Naive thymus-derived CD8-positive, alpha-beta T cell (primary cell): ENCODE measurements around the gene NAA20. TPM values are rescaled to one million over a fixed set of nuclear protein-coding genes. Genes with fewer than 3 reads are reported as not detected.

ENCODE experiments used
- ATAC-seq, 2 donors: fragments of 150-1000 bp; cut with Tn5 transposase in 1 of 2; sonication (Bioruptor Pico), chemical (Tn5 transposase) in 1 of 2; 1 replicate in 1 of 2; 2 replicates in 1 of 2; pipeline ENCODE4 v1.10.0; 2021; ENCODE audit warnings: mild to moderate bottlenecking in 2 of 2, moderate library complexity in 2 of 2
- POLR2A ChIA-PET: fragments of 350-600 bp; sonication (Branson Sonifier 250); formaldehyde crosslinking; loops from one replicate; lab custom pipeline; 2021; ENCODE audit warnings: antibody characterized with exemption; lab: Charles Lee
- DNase-seq, 10 donors: peaks; one replicate each; pipeline versions ENCODE4 v3.0.0 to v3.0.0-alpha.2; 2020 to 2022
- H3K27ac Mint-ChIP-seq, 10 donors: one replicate each; pipeline ENCODE4 v1.8.0; 2020 to 2022; ENCODE audit warnings: mild to moderate bottlenecking in 10 of 10, mixed read lengths in 10 of 10, moderate library complexity in 4 of 10, inconsistent platforms in 1 of 10
- H3K27me3 Mint-ChIP-seq, 5 donors: one replicate each; pipeline ENCODE4 v1.8.0; 2021 to 2022; ENCODE audit warnings: mixed read lengths in 5 of 5
- H3K36me3 Mint-ChIP-seq, 3 donors: one replicate each; pipeline ENCODE4 v1.8.0; 2020 to 2022; ENCODE audit warnings: mixed read lengths in 3 of 3, mild to moderate bottlenecking in 2 of 3, inconsistent platforms in 1 of 3
- H3K4me1 Mint-ChIP-seq, 4 donors: one replicate each; pipeline ENCODE4 v1.8.0; 2021 to 2022; ENCODE audit warnings: mixed read lengths in 4 of 4
- H3K4me3 Mint-ChIP-seq, 10 donors: one replicate each; pipeline ENCODE4 v1.8.0; 2020 to 2022; ENCODE audit warnings: mild to moderate bottlenecking in 10 of 10, mixed read lengths in 10 of 10, moderate library complexity in 6 of 10, inconsistent platforms in 1 of 10
- H3K9me3 Mint-ChIP-seq, 9 donors: one replicate each; pipeline ENCODE4 v1.8.0; 2020 to 2022; ENCODE audit warnings: mixed read lengths in 9 of 9, mild to moderate bottlenecking in 3 of 9, inconsistent platforms in 1 of 9, moderate library complexity in 1 of 9
- polyA plus RNA-seq, 3 donors: library from polyadenylated mRNA; unstranded; fragments of 300-500 nt; fragmentation: Illumina TruSeq; gene quantifications; one replicate each; pipeline ENCODE4 v1.2.3, GENCODE V29; 2021
- total RNA-seq, 8 experiments: library from RNA in 2 of 8; stranded (reverse) in 2 of 8; gene quantifications; one replicate each; pipeline ENCODE4 v1.2.3 and lab custom pipeline; 2021 to 2026

NAA20 gene
- total and polyA plus RNA-seq, 5 experiments from 2014 or later: 40.9 to 82.4 (median 75.0) TPM

GRCh38 chr20:20070871-20071726 is 53.9 kb downstream of the NAA20 start:
- Mint-ChIP-seq H3K4me1 (no peaks in the 10 kb centered on the region), H3K4me3 (no peak overlapping the region), H3K9me3 (no peaks in the 10 kb centered on the region), H3K36me3 (no peaks in the 10 kb centered on the region), H3K27ac (no peak overlapping the region), H3K27me3 (peaks cover 0 to 9% (median 2%) of the 10 kb centered on the region in 5 donors)
- no peak for ATAC-seq
- no peak for DNase-seq
- POLR2A ChIA-PET: no interaction called here

GRCh38 chr20:20073801-20074371 is 56.7 kb downstream of the NAA20 start:
- DNase-seq (no peak), ATAC-seq (no peak)
- H3K27ac Mint-ChIP-seq: no peak overlapping the region
- H3K4me3 Mint-ChIP-seq: no peak overlapping the region
- H3K9me3 Mint-ChIP-seq: no peaks in the 10 kb centered on the region
- H3K36me3 Mint-ChIP-seq: no peaks in the 10 kb centered on the region
- POLR2A ChIA-PET: no interaction called here
- H3K27me3 Mint-ChIP-seq: peaks cover 0 to 12% (median 2%) of the 10 kb centered on the region in 5 donors
- H3K4me1 Mint-ChIP-seq: no peaks in the 10 kb centered on the region

DNA sequence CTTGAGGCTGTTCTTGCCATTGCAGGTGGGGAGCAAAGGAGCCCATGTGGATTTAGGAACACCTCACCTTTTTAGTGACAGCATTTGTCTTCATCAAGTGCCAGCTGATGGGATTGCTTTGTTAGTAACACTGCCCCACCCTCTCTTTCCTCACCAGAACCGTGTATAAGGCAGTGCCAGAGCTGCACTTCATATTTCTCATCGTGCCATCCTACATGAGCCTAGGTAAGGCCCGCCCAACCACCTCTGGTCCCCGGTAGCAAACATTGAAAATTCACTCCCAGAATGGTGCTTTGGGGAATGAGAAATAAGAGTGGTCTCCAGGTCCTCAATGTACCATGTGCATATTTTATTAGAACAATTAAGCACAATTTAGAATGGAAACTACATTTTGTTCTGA is 57.9 kb downstream of the NAA20 start:
- Mint-ChIP-seq H3K27ac (no peak overlapping the region), H3K36me3 (no peaks in the 10 kb centered on the region), H3K9me3 (no peaks in the 10 kb centered on the region), H3K4me3 (no peak overlapping the region), H3K27me3 (peaks cover 0 to 13% (median 2%) of the 10 kb centered on the region in 5 donors), H3K4me1 (no peaks in the 10 kb centered on the region)
- DNase-seq (no peak), ATAC-seq (no peak)
- POLR2A ChIA-PET: no interaction called here

GRCh38 chr20:20076297-20077065 is 59.3 kb downstream of the NAA20 start:
- no peaks in the 10 kb centered on the region for H3K9me3 Mint-ChIP-seq
- H3K27me3 Mint-ChIP-seq: peaks cover under 1 to 13% (median 3%) of the 10 kb centered on the region in 5 donors
- no peak overlapping the region for H3K4me3 Mint-ChIP-seq
- H3K4me1 Mint-ChIP-seq: no peaks in the 10 kb centered on the region
- no peak for ATAC-seq
- POLR2A ChIA-PET: no interaction called here
- no peak for DNase-seq
- no peak overlapping the region for H3K27ac Mint-ChIP-seq
- H3K36me3 Mint-ChIP-seq: no peaks in the 10 kb centered on the region

GRCh38 chr20:20078041-20078440 is 60.9 kb downstream of the NAA20 start:
- Mint-ChIP-seq H3K27me3 (peaks cover 2 to 23% (median 6%) of the 10 kb centered on the region in 5 donors), H3K4me1 (no peaks in the 10 kb centered on the region), H3K9me3 (no peaks in the 10 kb centered on the region), H3K27ac (no peak overlapping the region), H3K4me3 (no peak overlapping the region), H3K36me3 (no peaks in the 10 kb centered on the region)
- POLR2A ChIA-PET: no interaction called here
- ATAC-seq (no peak), DNase-seq (no peak)

DNA sequence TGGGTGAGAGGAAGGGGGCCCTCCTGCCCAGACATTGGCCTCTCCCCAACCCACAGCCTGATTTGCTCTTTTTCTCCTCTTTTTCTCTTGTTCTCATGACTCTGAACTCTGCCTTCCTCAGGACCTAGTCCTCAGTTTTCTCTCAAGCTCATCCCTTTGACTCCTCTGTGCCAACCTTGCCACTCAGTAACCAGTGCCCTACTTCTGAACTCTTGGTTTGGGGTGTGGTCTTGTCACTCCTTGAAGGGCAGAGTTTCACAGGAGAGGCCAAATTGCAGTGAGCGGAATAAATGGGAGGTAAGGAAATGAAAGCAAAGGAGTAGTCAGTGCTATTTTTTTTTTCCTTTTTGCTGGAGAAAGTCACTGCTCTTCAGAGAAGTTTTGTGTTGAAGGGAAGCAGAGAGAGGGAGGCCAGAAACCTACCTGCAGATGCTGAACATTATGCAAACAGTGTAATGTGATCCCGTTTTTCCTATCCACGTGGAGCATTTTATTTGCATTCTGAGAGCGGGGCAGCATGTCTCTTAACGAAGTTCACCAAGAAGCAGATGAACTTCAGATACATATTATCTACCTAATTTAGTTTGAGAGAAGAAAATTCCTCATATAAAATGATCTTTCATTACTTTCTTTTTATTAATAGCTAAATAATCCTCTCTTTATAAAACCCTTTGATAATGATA is 62.1 kb downstream of the NAA20 start:
- H3K4me3 Mint-ChIP-seq: no peak overlapping the region
- peaks cover 0 to 5% (median 2%) of the 10 kb centered on the region in 4 donors for H3K4me1 Mint-ChIP-seq
- POLR2A ChIA-PET: no interaction called here
- DNase-seq (no peak), ATAC-seq (no peak)
- H3K36me3 Mint-ChIP-seq: no peaks in the 10 kb centered on the region
- peaks cover 0 to 20% (median 6%) of the 10 kb centered on the region in 5 donors for H3K27me3 Mint-ChIP-seq
- no peaks in the 10 kb centered on the region for H3K9me3 Mint-ChIP-seq
- no peak overlapping the region for H3K27ac Mint-ChIP-seq

Other genes with a start within 250 kb of the NAA20 start
- 10 to 100 TPM; 26.7 to 34.3 TPM for gene CRNKL1, start 35.1 kb downstream of the NAA20 start, total RNA-seq
- 10 to 100 TPM in 1 of 3 donors, 1 to 10 TPM in 2; 6.9 to 14.6 (median 9.0) TPM for gene CRNKL1, start 35.1 kb downstream of the NAA20 start, polyA plus RNA-seq
- gene CFAP61, start 35.2 kb downstream of the NAA20 start, total RNA-seq: not detected
- not detected for gene CFAP61, start 35.2 kb downstream of the NAA20 start, polyA plus RNA-seq